A549 (cell line): ENCODE data around the gene IGF1R. TPM values are rescaled to one million over a fixed set of nuclear protein-coding genes. Genes with fewer than 3 reads are reported as not detected.

ENCODE experiments used
- ATAC-seq, 2 experiments: fragments of 200-7000 bp in 1 of 2; fragments of >200 bp in 1 of 2; cut with Nextera tagmentation in 1 of 2; cut with Tn5 transposase in 1 of 2; 3 replicates each; pipeline versions ENCODE4 v1.8.0 to v1.9.1; 2018 to 2020; ENCODE audit warnings: mild to moderate bottlenecking in 1 of 2, moderate library complexity in 1 of 2
- CTCF ChIA-PET: fragments of 300-600 bp; sonication (Branson Sonifier 250); formaldehyde crosslinking; extraction: SDS; loops from one replicate; lab custom pipeline; 2021; ENCODE audit warnings: antibody characterized with exemption, inconsistent platforms; lab: Yijun Ruan, JAX
- POLR2A ChIA-PET: fragments of 350-600 bp; formaldehyde crosslinking; extraction: SDS; loops from one replicate; lab custom pipeline; 2021; ENCODE audit warnings: antibody characterized with exemption, inconsistent platforms; lab: Yijun Ruan, JAX
- DNase-seq, 2 experiments: peaks; one replicate each; pipeline versions ENCODE4 v3.0.0 to v3.0.0-alpha.2; 2011 to 2016; ENCODE audit warnings: low read depth in 1 of 2, low spot score in 1 of 2
- FAIRE-seq: peaks from 2 replicates; lab custom pipeline; 2011; peaks lifted over from hg19 to GRCh38; lab: Jason Lieb, UNC
- H3K27ac ChIP-seq, 2 experiments: fragments of >200 bp; sonication (Bioruptor Twin); formaldehyde crosslinking; 3 replicates each; pipeline ENCODE4 v1.5.1; 2016 to 2017
- H3K4me1 ChIP-seq: fragments of >200 bp; sonication (Bioruptor Twin); formaldehyde crosslinking; 3 replicates; pipeline ENCODE4 v1.6.1; 2016
- H3K4me2 ChIP-seq: fragments of >200 bp; sonication (Bioruptor Twin); formaldehyde crosslinking; 3 replicates; pipeline ENCODE4 v1.6.1; 2016
- H3K4me3 ChIP-seq: fragments of >200 bp; sonication (Bioruptor Twin); formaldehyde crosslinking; 3 replicates; pipeline ENCODE4 v1.5.1; 2016
- H3K9me3 ChIP-seq: fragments of >200 bp; sonication (Bioruptor Twin); formaldehyde crosslinking; 3 replicates; pipeline ENCODE4 v1.6.1; 2016
- ATOH8 ChIP-seq: fragments of 250-450 bp; sonication (Bioruptor Pico); IDR thresholded peaks from 2 replicates; pipeline ENCODE4 v1.5.0; 2020; ENCODE audit warnings: low read depth, mild to moderate bottlenecking, moderate library complexity
- BCL3 ChIP-seq: fragments of >200 bp; sonication (Bioruptor Twin); formaldehyde crosslinking; IDR thresholded peaks from 3 replicates; pipeline ENCODE4 v1.6.1; 2016
- BHLHE40 ChIP-seq: IDR thresholded peaks from 2 replicates; pipeline ENCODE4 v1.6.1; 2012; ENCODE audit warnings: low read depth, low read length, inconsistent platforms
- CBX8 ChIP-seq: fragments of 200-600 bp; sonication (generic); IDR thresholded peaks from 2 replicates; pipeline ENCODE4 v1.6.1; 2016
- CEBPB ChIP-seq, 2 experiments: fragments of >200 bp in 1 of 2; sonication (Bioruptor Twin) in 1 of 2; formaldehyde crosslinking in 1 of 2; IDR thresholded peaks; 2 replicates each; pipeline ENCODE4 v1.6.1; 2012 to 2016
- CHD2 ChIP-seq: fragments of 150-350 bp; IDR thresholded peaks from 2 replicates; pipeline ENCODE4 v1.6.1; 2014; ENCODE audit warnings: low read length; ENCODE audit not compliant: partially characterized antibody
- E2F6 ChIP-seq: IDR thresholded peaks from 2 replicates; pipeline ENCODE4 v1.6.1; 2012; ENCODE audit warnings: low read depth, borderline replicate concordance
- EHMT2 ChIP-seq: fragments of 200-600 bp; sonication (generic); IDR thresholded peaks from 2 replicates; pipeline ENCODE4 v1.6.1; 2016; ENCODE audit warnings: antibody characterized with exemption, low read depth, mild to moderate bottlenecking, moderate library complexity
- ELK1 ChIP-seq: fragments of 150-350 bp; IDR thresholded peaks from 2 replicates; pipeline ENCODE4 v1.6.1; 2014; ENCODE audit warnings: low read depth, mild to moderate bottlenecking, low read length
- FOSB ChIP-seq: fragments of 250-450 bp; sonication (Bioruptor Pico); IDR thresholded peaks from 2 replicates; pipeline ENCODE4 v1.5.0; 2020; ENCODE audit warnings: mild to moderate bottlenecking, moderate library complexity
- HEYL ChIP-seq: fragments of 250-450 bp; sonication (Bioruptor Pico); IDR thresholded peaks from 2 replicates; pipeline ENCODE4 v1.8.0; 2021; ENCODE audit warnings: mild to moderate bottlenecking, moderate library complexity
- HMGXB4 ChIP-seq: fragments of 250-450 bp; sonication (Bioruptor Pico); IDR thresholded peaks from 2 replicates; pipeline ENCODE4 v1.5.0; 2021; ENCODE audit warnings: mild to moderate bottlenecking, moderate library complexity, borderline replicate concordance
- HOXB13 ChIP-seq: fragments of 250-450 bp; sonication (Bioruptor Pico); IDR thresholded peaks from 2 replicates; pipeline ENCODE4 v1.5.0; 2020; ENCODE audit warnings: low read depth, mild to moderate bottlenecking, moderate library complexity
- JUN ChIP-seq, 2 experiments: fragments of >200 bp; sonication (Bioruptor Twin); formaldehyde crosslinking; IDR thresholded peaks; 2 replicates in 1 of 2; 3 replicates in 1 of 2; pipeline ENCODE4 v1.6.1; 2016 to 2017
- JUNB ChIP-seq: fragments of >200 bp; sonication (Bioruptor Twin); formaldehyde crosslinking; IDR thresholded peaks from 2 replicates; pipeline ENCODE4 v1.6.1; 2016
- KDM5A ChIP-seq: fragments of 200-600 bp; sonication (generic); IDR thresholded peaks from 2 replicates; pipeline ENCODE4 v1.6.1; 2016; ENCODE audit warnings: antibody characterized with exemption, mild to moderate bottlenecking
- MAX ChIP-seq: IDR thresholded peaks from 2 replicates; pipeline ENCODE4 v1.6.1; 2012
- NR3C1 ChIP-seq: fragments of >200 bp; sonication (Bioruptor Twin); formaldehyde crosslinking; IDR thresholded peaks from 3 replicates; pipeline ENCODE4 v1.6.1; 2017
- POLR2A ChIP-seq: IDR thresholded peaks from 2 replicates; pipeline ENCODE4 v1.6.1; 2012; ENCODE audit warnings: mild to moderate bottlenecking, low read length
- RAD21 ChIP-seq, 2 experiments: fragments of >200 bp in 1 of 2; sonication (Bioruptor Twin) in 1 of 2; formaldehyde crosslinking in 1 of 2; IDR thresholded peaks in 1 of 2; conservative IDR thresholded peaks in 1 of 2; 2 replicates in 1 of 2; 3 replicates in 1 of 2; pipeline ENCODE4 v1.6.1; 2012 to 2018; ENCODE audit warnings: inconsistent platforms in 1 of 2
- RFX5 ChIP-seq: fragments of 450-650 bp; IDR thresholded peaks from 2 replicates; pipeline ENCODE4 v1.7.1; 2014; ENCODE audit warnings: antibody characterized with exemption, mild to moderate bottlenecking, moderate library complexity
- RNF2 ChIP-seq: fragments of 200-600 bp; sonication (generic); IDR thresholded peaks from 2 replicates; pipeline ENCODE4 v1.6.1; 2016; ENCODE audit warnings: low read depth, mild to moderate bottlenecking, antibody characterized with exemption, moderate library complexity, borderline replicate concordance
- SMC3 ChIP-seq: fragments of >200 bp; sonication (Bioruptor Twin); formaldehyde crosslinking; IDR thresholded peaks from 3 replicates; pipeline ENCODE4 v1.6.1; 2018; ENCODE audit warnings: inconsistent platforms
- SREBF2 ChIP-seq: fragments of 450-650 bp; IDR thresholded peaks from 2 replicates; pipeline ENCODE4 v1.6.1; 2014; ENCODE audit warnings: mild to moderate bottlenecking, moderate library complexity
- TFCP2L1 ChIP-seq: fragments of 250-450 bp; sonication (Bioruptor Pico); IDR thresholded peaks from 2 replicates; pipeline ENCODE4 v1.5.0; 2021; ENCODE audit warnings: mild to moderate bottlenecking
- TP53 ChIP-seq: fragments of 250-450 bp; sonication (Bioruptor Pico); IDR thresholded peaks from 2 replicates; pipeline ENCODE4 v1.5.0; 2021; ENCODE audit warnings: mild to moderate bottlenecking, moderate library complexity
- USF2 ChIP-seq: fragments of 450-650 bp; IDR thresholded peaks from 2 replicates; pipeline ENCODE4 v1.6.1; 2014; ENCODE audit warnings: antibody characterized with exemption
- ZC3H11A ChIP-seq: fragments of 450-650 bp; IDR thresholded peaks from 2 replicates; pipeline ENCODE4 v1.6.1; 2014; ENCODE audit warnings: antibody characterized with exemption, mild to moderate bottlenecking
- ZNF302 ChIP-seq: fragments of 250-450 bp; sonication (Bioruptor Pico); IDR thresholded peaks from 2 replicates; pipeline ENCODE4 v1.9.0; 2021; ENCODE audit warnings: inconsistent platforms, mild to moderate bottlenecking, moderate library complexity
- WGBS: methylation state at CpG from one replicate; pipeline ENCODE4 v1.1.6; 2017; ENCODE audit errors: missing lambda C conversion rate; 5-methylcytosine and 5-hydroxymethylcytosine counted together
- polyA plus RNA-seq, 4 experiments: library from polyadenylated mRNA; depleted of rRNA in 3 of 4; stranded (reverse); fragments of >200 nt; fragmentation: RNase III in 1 of 4; extraction: RNeasy Plus Mini Kit Qiagen cat#74134 plus additional on column Dnase treatment in 1 of 4; gene quantifications; 2 replicates in 3 of 4; 3 replicates in 1 of 4; pipeline ENCODE4 v1.2.3, GENCODE V29; 2011 to 2017

IGF1R gene
- polyA plus RNA-seq, 2 of the 4 experiments (the other 2 are of a cell fraction), result 42.6 to 69.5 TPM

GRCh38 chr15:98845138-98845884 lies 197.0 kb downstream of the IGF1R start:
- Histone ChIP-seq H3K4me2 (peak overlapping the region; percentile 91), H3K9me3 (no peaks in the 10 kb centered on the region), H3K4me1 (peaks cover 90% of the 10 kb centered on the region), H3K4me3 (0 out of 3 replicates have a peak overlapping the region, but pooled peaks have one; percentile 2), H3K27ac (peak overlapping the region; percentile 54 to 82)
- FAIRE-seq, result no peak
- ChIA-PET CTCF (interaction anchor here (1.0 to 1.6 kb wide), 4 partner anchors 17 to 198 kb away, joined by 3 to 4 read pairs (median 3); no protein-coding TSS in a partner anchor), POLR2A (no interaction called here)
- 29% methylated on average over 5 of the region's 6 CpGs for WGBS
- no peak for TF ChIP-seq CBX8
- TF ChIP-seq JUN (IDR thresholded peaks at IDR 0.05), result no peak
- no peak for TF ChIP-seq RFX5
- no peak for TF ChIP-seq POLR2A
- TF ChIP-seq MAX, result no peak
- peak in 1 of 2 experiments; percentile 42 for DNase-seq
- peak; percentile 51 to 52 for ATAC-seq

GRCh38 chr15:98850961-98851572 lies 202.7 kb downstream of the IGF1R start:
- Histone ChIP-seq H3K27ac (peak overlapping the region; percentile 95 to 97), H3K4me1 (peaks cover 86% of the 10 kb centered on the region)
- TF ChIP-seq HEYL, result no peak
- no peak for TF ChIP-seq FOSB (CRISPR knock-in tag)
- no peak for TF ChIP-seq TFCP2L1 (CRISPR knock-in tag)
- no peak for TF ChIP-seq CEBPB (IDR thresholded peaks at IDR 0.05)
- TF ChIP-seq SMC3, result peak; percentile 92
- TF ChIP-seq HOXB13 (CRISPR knock-in tag), result no peak
- no peak; a peak in 2 of 5 replicates for TF ChIP-seq JUN (IDR thresholded peaks at IDR 0.05)
- no peak for TF ChIP-seq ATOH8 (CRISPR knock-in tag)
- TF ChIP-seq RNF2, result no peak
- no peak for TF ChIP-seq CHD2
- no peak for TF ChIP-seq BHLHE40
- TF ChIP-seq CBX8, result no peak
- TF ChIP-seq E2F6, result no peak
- no peak for TF ChIP-seq RFX5
- TF ChIP-seq BCL3, result peak; percentile 41; the same call in 1 of the 3 replicates
- TF ChIP-seq ZC3H11A, result no peak; the same call in 1 of the 2 replicates
- TF ChIP-seq USF2, result no peak
- TF ChIP-seq NR3C1, result no peak
- no peak for TF ChIP-seq ZNF302 (CRISPR knock-in tag)
- no peak for TF ChIP-seq TP53 (CRISPR knock-in tag)
- no peak for TF ChIP-seq JUNB
- no peak for TF ChIP-seq SREBF2
- TF ChIP-seq ELK1, result no peak
- TF ChIP-seq RAD21 (conservative IDR thresholded peaks at IDR 0.05 in 1 of 2, IDR thresholded peaks at IDR 0.05 in 1 of 2), result peak; percentile 98
- peak; percentile 54; the same call in 1 of the 2 replicates for TF ChIP-seq KDM5A
- TF ChIP-seq EHMT2, result no peak
- no peak for TF ChIP-seq HMGXB4 (CRISPR knock-in tag)

More at GRCh38 chr15:98850961-98851572, 202.7 kb downstream of the IGF1R start:
- WGBS, result 6% methylated on average over 15 of the region's 15 CpGs
- FAIRE-seq (no peak), DNase-seq (peak; percentile 84 to 89), ATAC-seq (peak; percentile 65 to 76)
- ChIA-PET POLR2A (interaction anchor here (0.8 to 1.3 kb wide), 5 partner anchors 99 to 226 kb away, joined by 3 to 4 read pairs (median 3); no protein-coding TSS in a partner anchor), CTCF (interaction anchor here (0.5 to 3.3 kb wide), 44 partner anchors 8 to 228 kb away, joined by 3 to 25 read pairs (median 4); partner anchors contain the start of gene IGF1R)
- no peaks in the 10 kb centered on the region for H3K9me3 ChIP-seq
- H3K4me3 ChIP-seq, result peak overlapping the region; percentile 47; the same call in 2 of the 3 replicates
- H3K4me2 ChIP-seq, result peak overlapping the region; percentile 99
